T-helper 2 cell (primary cell): ENCODE measurements around the gene C22orf31.

Experiments used
- DNase-seq, 5 experiments: peaks; one replicate each; pipeline versions ENCODE4 v3.0.0 to v3.0.0-alpha.2; 2012 to 2022

The C22orf31 gene

GRCh38 chr22:29023172-29023796, 38.3 kb downstream of the C22orf31 start:
- DNase-seq: no peak

- DNase-seq: no peak
These were observed 39.4 kb downstream of the C22orf31 start for GRCh38 chr22:29022101-29022817.

- DNase-seq: no peak
These were observed 43.1 kb downstream of the C22orf31 start for GRCh38 chr22:29018293-29019189.

GRCh38 chr22:29016067-29016938, 45.3 kb downstream of the C22orf31 start:
- no peak for DNase-seq

GRCh38 chr22:29014773-29015172, 46.9 kb downstream of the C22orf31 start:
- no peak for DNase-seq

- no peak for DNase-seq
These were observed 47.3 kb downstream of the C22orf31 start for GRCh38 chr22:29014293-29014692.

- no peak for DNase-seq
These were observed 48.7 kb downstream of the C22orf31 start for GRCh38 chr22:29012952-29013351.

GRCh38 chr22:29012101-29012433, 49.6 kb downstream of the C22orf31 start:
- no peak for DNase-seq

GRCh38 chr22:29011240-29012100, 50.2 kb downstream of the C22orf31 start:
- no peak for DNase-seq

- no peak for DNase-seq
These were observed 52.5 kb downstream of the C22orf31 start for GRCh38 chr22:29009148-29009547.
